Panc1 (cell line): ENCODE measurements around the gene IFIT1. TPM values are rescaled to one million over a fixed set of nuclear protein-coding genes. Genes with fewer than 3 reads are reported as not detected.

Source experiments
- ATAC-seq: fragments of 200-7000 bp; cut with Tn5 transposase; 2 replicates; pipeline ENCODE4 v1.9.1; 2020; ENCODE audit warnings: mild to moderate bottlenecking, moderate library complexity
- BruUV-seq: library from RNA; stranded (reverse); fragments of 400-500 nt; replicated peaks from 2 replicates; lab custom pipeline; 2021; lab: Mats Ljungman, UMichigan
- CTCF ChIA-PET: fragments of 300-600 bp; sonication (Branson Sonifier 250); formaldehyde crosslinking; loops from one replicate; lab custom pipeline; 2022; ENCODE audit warnings: antibody characterized with exemption; lab: Charles Lee
- POLR2A ChIA-PET: fragments of 300-600 bp; sonication (Branson Sonifier 250); formaldehyde crosslinking; loops from one replicate; lab custom pipeline; 2022; ENCODE audit warnings: antibody characterized with exemption; lab: Charles Lee
- DNase-seq: peaks from one replicate; pipeline ENCODE4 v3.0.0-alpha.2; 2010; ENCODE audit warnings: low read depth, low spot score
- H3K27ac ChIP-seq: 2 replicates; pipeline ENCODE4 v1.5.1; 2011; ENCODE audit warnings: mild to moderate bottlenecking, low read length, inconsistent platforms
- H3K27me3 ChIP-seq: fragments of 200-500 bp; sonication (Bioruptor generic); 2 replicates; pipeline ENCODE4 v1.6.0; 2014; ENCODE audit warnings: low read length, inconsistent platforms; ENCODE audit not compliant: control insufficient read depth, insufficient read depth
- H3K36me3 ChIP-seq: fragments of 200-500 bp; sonication (Bioruptor generic); 2 replicates; pipeline ENCODE4 v1.5.1; 2014; ENCODE audit warnings: inconsistent platforms, mild to moderate bottlenecking, low read length, moderate library complexity; ENCODE audit not compliant: control insufficient read depth, insufficient read depth
- H3K4me1 ChIP-seq: 2 replicates; pipeline ENCODE4 v1.5.1; 2011; ENCODE audit warnings: inconsistent platforms, mild to moderate bottlenecking, low read length, moderate library complexity; ENCODE audit not compliant: control insufficient read depth, insufficient read depth
- H3K4me3 ChIP-seq, 2 experiments: 2 replicates each; pipeline ENCODE4 v1.5.1; 2011 to 2012; ENCODE audit warnings: low read depth in 2 of 2, low read length in 2 of 2, mild to moderate bottlenecking in 2 of 2, inconsistent platforms in 1 of 2, moderate library complexity in 1 of 2
- H3K9me3 ChIP-seq: fragments of 200-500 bp; sonication (Bioruptor generic); 2 replicates; pipeline ENCODE4 v1.5.1; 2014; ENCODE audit warnings: low read depth, mild to moderate bottlenecking, inconsistent platforms, low read length, moderate library complexity; ENCODE audit not compliant: control insufficient read depth, insufficient read depth
- CTCF ChIP-seq: fragments of 450-650 bp; IDR thresholded peaks from 2 replicates; pipeline ENCODE4 v1.5.1; 2017; ENCODE audit warnings: mild to moderate bottlenecking
- POLR2AphosphoS5 ChIP-seq: IDR thresholded peaks from 2 replicates; pipeline ENCODE4 v1.6.1; 2012; ENCODE audit warnings: mild to moderate bottlenecking, low read depth, low read length, moderate library complexity
- SIN3A ChIP-seq: IDR thresholded peaks from 2 replicates; pipeline ENCODE4 v1.6.1; 2012; ENCODE audit warnings: low read depth, mild to moderate bottlenecking, low read length, moderate library complexity, borderline replicate concordance; ENCODE audit not compliant: insufficient read depth
- TCF7L2 ChIP-seq: IDR thresholded peaks from 2 replicates; pipeline ENCODE4 v1.6.1; 2011; ENCODE audit warnings: mild to moderate bottlenecking, low read depth, low read length, inconsistent platforms
- in situ Hi-C: cut with HindIII; loops from 2 replicates; pipeline ENCODE4 v1.10.0; 2016; ENCODE audit warnings: low sequenced_read_pairs, low pct_unique_long_range_greater_than_20kb
- intact Hi-C: fragments of 100-400 bp; cut with micrococcal nuclease; formaldehyde crosslinking; loops from one replicate; pipeline ENCODE4 v1.10.0; 2022; ENCODE audit not compliant: unreplicated experiment
- total RNA-seq: library from RNA; stranded (reverse); gene quantifications from one replicate; pipeline ENCODE4 v1.2.1, GENCODE V29; 2021; ENCODE audit not compliant: unreplicated experiment
- TF ChIP-seq, protein P1 (sequence below), 2 experiments: IDR thresholded peaks; 2 replicates each; pipeline ENCODE4 v1.6.1; 2011 to 2012; ENCODE audit warnings: low read depth in 2 of 2, control low read depth in 1 of 2, low read length in 1 of 2, mild to moderate bottlenecking in 1 of 2, moderate library complexity in 1 of 2; ENCODE audit not compliant: insufficient read depth in 1 of 2

IFIT1 gene
- total RNA-seq, 1 experiment from 2014 or later = 43.8 TPM

DNA sequence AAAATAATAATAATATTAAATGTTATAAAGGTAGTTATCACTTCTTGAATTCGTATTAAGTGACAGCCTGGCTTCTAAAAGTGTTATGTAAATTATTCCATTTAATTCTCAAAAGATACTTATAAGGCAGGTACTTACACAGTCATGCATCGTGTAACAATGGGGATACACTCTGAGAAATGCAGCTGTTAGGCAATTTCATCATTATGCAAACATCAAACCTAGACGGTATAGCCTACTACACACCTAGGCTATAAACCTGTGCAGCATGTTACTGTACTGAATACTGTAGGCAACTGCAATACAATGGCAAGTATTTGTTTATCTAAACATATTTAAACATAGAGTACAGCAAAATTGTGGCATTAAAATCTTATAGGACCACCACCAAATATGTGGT lies 1.5 kb downstream of the IFIT1 start:
- no peak for TF ChIP-seq SIN3A
- TF ChIP-seq, protein P1, sequence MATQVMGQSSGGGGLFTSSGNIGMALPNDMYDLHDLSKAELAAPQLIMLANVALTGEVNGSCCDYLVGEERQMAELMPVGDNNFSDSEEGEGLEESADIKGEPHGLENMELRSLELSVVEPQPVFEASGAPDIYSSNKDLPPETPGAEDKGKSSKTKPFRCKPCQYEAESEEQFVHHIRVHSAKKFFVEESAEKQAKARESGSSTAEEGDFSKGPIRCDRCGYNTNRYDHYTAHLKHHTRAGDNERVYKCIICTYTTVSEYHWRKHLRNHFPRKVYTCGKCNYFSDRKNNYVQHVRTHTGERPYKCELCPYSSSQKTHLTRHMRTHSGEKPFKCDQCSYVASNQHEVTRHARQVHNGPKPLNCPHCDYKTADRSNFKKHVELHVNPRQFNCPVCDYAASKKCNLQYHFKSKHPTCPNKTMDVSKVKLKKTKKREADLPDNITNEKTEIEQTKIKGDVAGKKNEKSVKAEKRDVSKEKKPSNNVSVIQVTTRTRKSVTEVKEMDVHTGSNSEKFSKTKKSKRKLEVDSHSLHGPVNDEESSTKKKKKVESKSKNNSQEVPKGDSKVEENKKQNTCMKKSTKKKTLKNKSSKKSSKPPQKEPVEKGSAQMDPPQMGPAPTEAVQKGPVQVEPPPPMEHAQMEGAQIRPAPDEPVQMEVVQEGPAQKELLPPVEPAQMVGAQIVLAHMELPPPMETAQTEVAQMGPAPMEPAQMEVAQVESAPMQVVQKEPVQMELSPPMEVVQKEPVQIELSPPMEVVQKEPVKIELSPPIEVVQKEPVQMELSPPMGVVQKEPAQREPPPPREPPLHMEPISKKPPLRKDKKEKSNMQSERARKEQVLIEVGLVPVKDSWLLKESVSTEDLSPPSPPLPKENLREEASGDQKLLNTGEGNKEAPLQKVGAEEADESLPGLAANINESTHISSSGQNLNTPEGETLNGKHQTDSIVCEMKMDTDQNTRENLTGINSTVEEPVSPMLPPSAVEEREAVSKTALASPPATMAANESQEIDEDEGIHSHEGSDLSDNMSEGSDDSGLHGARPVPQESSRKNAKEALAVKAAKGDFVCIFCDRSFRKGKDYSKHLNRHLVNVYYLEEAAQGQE (IDR thresholded peaks at IDR 0.05; ENCODE audit: insufficient read depth in 1 of 2, low read depth in 2 of 2, low read length in 1 of 2) = no peak
- TF ChIP-seq POLR2AphosphoS5 = no peak
- TF ChIP-seq TCF7L2 = no peak
- TF ChIP-seq CTCF = no peak
- no peaks in the 10 kb centered on the region for H3K27me3 ChIP-seq
- ChIA-PET CTCF (interaction anchor here (0.5 kb wide), 1 partner anchor 19 kb away, joined by 3 read pairs; no protein-coding TSS in a partner anchor), POLR2A (no interaction called here)
- BruUV-seq = no TSS peak
- peak overlapping the region; percentile 49 to 91 for H3K4me3 ChIP-seq
- DNase-seq = no peak
- ATAC-seq = no peak
- in situ Hi-C loops (no loop called here), intact Hi-C loops (no loop called here)
- H3K36me3 ChIP-seq = no peaks in the 10 kb centered on the region
- H3K27ac ChIP-seq = peak overlapping the region; percentile 82
- no peaks in the 10 kb centered on the region for H3K9me3 ChIP-seq
- H3K4me1 ChIP-seq = peaks cover 27% of the 10 kb centered on the region

- Histone ChIP-seq H3K9me3 (no peaks in the 10 kb centered on the region), H3K27me3 (no peaks in the 10 kb centered on the region), H3K36me3 (no peaks in the 10 kb centered on the region), H3K27ac (peak overlapping the region; percentile 52; the same call in 1 of the 2 replicates), H3K4me1 (peaks cover 25% of the 10 kb centered on the region; the same call in 1 of the 2 replicates), H3K4me3 (no peak overlapping the region)
- BruUV-seq = no TSS peak
- no peak for DNase-seq
- no peak for ATAC-seq
- ChIA-PET POLR2A (interaction anchor here (0.7 kb wide), 1 partner anchor 68 kb away, joined by 4 read pairs; no protein-coding TSS in a partner anchor), CTCF (no interaction called here)
- TF ChIP-seq, protein P1 (IDR thresholded peaks at IDR 0.05; ENCODE audit: insufficient read depth in 1 of 2, low read depth in 2 of 2, low read length in 1 of 2) = no peak
- no peak for TF ChIP-seq TCF7L2
- intact Hi-C loops = no loop called here
- in situ Hi-C loops = no loop called here
Measured at GRCh38 chr10:89395141-89395540, 2.7 kb downstream of the IFIT1 start.
